Activated naive CD4-positive, alpha-beta T cell treated with anti-CD3 and anti-CD28 coated beads, Interleukin-2, amount 50 U/mL, for 16 hours (primary cell): ENCODE measurements around the gene MAP3K6.

Source experiments
- DNase-seq: peaks from one replicate; pipeline ENCODE4 v3.0.0-alpha.2; 2020

MAP3K6 gene

DNA sequence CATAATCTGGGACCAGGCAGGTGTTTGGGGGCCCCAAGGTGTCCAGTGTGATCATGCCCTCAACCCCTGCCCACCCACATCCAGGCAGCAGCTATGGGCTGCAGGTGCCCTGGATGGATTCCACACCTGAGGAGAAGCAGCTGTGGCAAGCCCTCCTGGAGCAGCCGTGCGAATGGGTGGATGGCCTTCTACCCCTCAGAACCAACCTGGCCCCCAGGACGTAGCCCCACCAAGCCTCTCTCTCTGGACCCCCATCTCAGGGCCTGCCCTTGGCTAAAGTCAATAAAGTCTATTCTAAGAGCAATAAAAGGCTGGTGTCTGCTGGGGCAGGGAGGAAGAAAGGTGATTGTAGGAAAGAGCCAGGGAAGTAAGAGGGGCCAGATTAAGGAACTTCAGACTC lies 13.1 kb downstream of the MAP3K6 start:
- no peak for DNase-seq

DNA sequence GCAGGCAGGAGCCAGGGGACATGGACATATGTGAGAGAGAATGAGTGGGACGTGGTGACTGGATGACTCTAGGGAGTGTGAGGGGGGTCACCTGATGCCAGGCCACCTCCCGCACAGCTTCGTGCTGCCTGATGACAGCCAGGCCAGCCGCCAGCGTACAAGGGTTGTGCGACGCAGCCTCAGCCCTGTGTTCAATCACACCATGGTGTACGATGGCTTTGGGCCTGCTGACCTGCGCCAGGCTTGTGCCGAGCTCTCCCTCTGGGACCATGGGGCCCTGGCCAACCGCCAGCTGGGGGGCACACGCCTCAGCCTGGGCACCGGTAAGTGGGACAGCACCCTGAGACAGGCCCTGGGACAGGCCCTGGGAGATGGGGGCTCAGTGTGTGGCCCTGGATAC lies 13.6 kb downstream of the MAP3K6 start:
- DNase-seq = no peak

DNA sequence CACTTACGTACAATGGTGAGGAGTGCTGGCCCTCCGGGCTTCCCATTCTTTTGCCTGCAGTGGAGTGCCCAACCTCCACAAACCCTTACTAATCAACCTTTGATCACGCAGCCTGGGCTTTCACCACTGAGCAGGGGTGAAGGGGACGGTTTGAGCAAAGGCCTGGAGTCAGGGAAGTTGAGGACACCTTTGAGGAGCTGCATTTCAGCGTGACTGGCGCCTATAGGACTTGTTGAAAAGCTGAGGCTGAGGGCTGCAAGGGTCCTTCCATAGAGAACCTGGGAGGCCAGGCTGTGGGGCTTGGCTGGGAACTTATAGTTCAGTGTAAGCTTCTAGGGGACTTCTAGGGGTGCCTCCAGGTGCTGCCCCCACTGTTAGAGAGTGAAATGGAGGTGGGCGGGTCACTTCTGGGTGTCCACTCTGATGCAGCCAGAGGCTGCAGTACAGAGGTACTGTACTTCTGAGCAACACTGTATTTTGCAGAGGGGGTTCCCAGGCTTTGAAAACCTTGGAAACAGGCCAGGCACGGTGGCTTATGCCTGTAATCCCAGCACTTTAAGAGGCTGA lies 15.1 kb downstream of the MAP3K6 start:
- no peak for DNase-seq

GRCh38 chr1:27350663-27351540 lies 15.9 kb downstream of the MAP3K6 start:
- no peak for DNase-seq

- no peak for DNase-seq
Measured at GRCh38 chr1:27349784-27350662, 16.7 kb downstream of the MAP3K6 start.

DNA sequence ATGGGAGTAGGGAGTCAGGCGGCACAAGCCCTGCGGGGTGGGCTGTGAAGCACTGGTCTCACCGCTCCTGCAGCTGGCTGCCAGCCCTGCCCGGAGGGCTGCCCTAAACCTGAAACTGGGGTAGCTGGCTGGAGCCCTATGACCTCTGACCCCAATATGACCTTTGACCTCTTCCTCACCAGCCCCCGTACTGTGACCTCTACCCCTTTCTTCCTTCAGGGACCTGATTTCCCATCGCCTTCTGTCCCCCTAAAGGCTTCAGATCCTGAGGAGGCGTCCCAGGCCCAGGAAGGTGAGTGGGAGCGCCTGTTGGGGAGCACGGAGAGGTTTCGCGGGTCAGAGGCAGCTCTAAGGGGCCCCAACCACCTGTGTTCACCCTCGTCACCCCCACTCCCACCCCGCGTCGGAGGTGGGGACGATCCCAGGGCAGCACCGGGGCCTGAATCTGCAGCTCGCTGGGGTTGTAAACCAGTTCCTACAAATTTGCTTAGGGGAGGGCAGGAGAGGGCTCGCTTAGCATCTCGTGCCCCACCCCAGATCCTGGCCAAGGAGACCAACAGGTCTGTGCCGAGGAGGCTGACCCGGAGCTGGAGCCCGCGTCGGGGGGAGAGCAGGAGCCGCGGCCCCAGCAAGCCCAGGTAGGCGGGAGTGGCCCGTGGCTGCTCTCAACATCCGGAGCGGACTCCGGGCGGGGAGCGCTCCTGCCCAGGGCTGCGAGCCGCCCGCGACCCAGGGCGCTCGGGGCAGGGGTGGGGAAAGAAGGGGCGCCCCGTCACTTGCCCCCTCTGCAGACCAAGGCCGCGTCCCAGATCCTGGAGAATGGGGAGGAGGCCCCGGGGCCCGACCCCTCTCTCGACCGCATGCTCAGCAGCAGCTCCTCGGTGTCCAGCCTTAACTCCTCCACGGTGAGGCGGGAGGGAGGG lies 17.6 kb downstream of the MAP3K6 start:
- DNase-seq = peak; percentile 34

- no peak for DNase-seq
Measured at GRCh38 chr1:27346991-27347624, 19.7 kb downstream of the MAP3K6 start.

DNA sequence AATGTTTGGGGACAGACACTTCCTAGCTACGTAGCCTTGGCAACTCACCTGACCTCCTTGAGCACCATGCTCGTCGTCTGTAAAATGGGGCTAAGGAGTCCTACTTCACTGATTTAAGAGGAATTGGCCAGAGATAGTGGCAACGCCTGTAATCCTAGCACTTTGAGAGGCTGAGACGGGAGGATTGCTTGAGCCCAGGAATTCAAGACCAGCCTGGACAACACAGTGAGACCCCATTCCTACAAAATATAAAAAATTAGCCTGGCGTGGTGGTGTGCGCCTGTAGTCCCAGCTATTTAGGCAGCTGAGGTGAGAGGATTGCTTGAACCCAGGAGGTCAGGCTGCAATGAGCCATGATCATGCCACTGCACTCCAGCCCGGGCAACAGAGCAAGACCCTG lies 20.4 kb downstream of the MAP3K6 start:
- DNase-seq = no peak

DNA sequence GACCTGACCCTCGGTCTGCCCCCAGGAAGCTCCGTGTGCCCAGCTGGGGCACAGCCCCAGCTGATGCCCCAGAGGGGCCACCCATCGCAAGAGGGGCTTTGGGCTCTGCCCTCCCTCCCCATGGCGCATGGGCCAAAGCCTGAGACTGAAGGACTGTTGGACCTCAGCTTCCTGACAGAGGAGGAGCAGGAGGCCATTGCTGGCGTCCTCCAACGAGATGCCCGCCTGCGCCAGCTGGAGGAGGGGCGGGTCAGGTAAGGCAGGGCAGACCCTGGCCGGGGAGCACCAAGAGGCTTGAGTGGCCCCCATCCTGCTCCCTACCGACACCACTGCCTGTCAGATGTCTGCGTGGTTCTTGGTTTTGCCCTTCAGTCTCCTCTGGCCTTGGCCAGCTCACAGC lies 21.5 kb downstream of the MAP3K6 start:
- no peak for DNase-seq

DNA sequence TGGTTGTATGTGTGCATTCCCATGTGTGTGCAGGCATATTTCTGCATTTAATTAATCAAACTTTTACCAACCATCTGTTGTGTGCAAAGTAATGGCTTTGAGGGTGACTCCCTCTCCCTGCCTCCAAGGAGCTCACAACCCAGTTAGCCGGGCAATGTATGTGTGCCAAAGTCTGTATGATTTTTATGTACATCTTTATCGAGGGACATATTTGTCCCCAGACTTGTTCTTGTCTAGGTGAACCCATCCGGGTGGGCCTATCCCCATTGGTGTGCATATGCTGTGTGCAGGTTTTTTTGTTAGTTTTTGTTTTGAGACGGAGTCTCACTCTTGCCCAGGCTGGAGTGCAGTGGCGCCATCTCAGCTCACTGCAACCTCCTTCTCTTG lies 23.1 kb downstream of the MAP3K6 start:
- no peak for DNase-seq

DNA sequence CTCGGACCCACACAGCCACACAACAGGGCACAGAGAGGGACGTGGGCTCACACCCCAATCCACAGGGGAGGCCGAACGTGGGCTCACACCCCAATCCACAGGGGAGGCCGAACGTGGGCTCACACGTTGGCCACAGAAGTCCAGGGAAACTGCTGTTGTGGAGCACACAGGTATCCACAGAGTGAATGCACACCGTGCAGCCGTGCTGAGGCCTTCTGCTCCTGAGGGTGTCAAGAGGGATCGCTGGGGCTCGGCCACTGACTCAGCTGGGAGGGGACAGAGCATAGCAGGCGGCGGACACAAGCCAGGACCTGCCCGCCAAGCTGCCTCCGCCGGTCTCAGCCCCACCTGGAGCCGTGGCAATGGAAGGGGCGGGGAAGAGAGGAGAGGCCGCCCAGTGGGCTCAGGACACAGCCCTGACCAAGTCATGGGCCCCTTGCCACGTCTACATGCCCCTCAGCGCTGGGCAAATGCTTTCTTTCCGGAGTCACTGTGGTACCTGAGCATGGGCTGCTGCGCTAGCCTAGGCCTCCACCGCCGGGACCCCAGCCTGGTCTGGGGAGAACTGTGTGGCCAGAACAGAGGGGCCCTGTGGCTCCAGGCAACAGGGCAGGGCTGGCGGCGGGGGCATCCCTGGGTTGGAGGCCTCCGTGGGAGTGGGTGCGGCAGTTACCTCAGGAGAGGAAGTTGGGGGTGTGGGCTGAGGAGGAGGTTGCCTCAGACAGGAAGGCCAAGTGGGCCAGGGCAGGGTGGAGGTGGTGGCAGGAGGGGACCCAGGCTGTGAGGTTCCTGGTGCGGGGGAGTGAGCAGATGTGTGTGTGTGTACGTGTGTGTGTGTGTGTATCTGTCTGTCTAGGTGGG lies 23.8 kb downstream of the MAP3K6 start:
- DNase-seq = peak; percentile 63

DNA sequence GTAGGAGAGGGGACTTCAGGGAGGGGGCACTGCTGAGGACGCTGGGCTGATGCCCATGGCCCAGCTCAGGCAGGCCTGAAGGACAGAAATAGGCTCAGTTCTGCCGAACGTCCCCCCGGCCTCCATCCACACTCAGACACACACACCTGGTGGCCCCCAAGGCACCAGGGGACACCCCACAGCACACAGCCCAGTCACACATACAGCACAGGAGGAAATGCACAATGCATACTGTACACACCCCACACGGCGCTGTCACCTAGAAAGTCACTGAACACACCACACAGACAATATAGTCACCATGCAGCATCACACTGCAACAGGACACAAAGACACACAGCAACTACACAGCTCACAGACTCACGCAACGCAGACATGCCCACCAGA lies 24.4 kb downstream of the MAP3K6 start:
- DNase-seq = peak; percentile 29

DNA sequence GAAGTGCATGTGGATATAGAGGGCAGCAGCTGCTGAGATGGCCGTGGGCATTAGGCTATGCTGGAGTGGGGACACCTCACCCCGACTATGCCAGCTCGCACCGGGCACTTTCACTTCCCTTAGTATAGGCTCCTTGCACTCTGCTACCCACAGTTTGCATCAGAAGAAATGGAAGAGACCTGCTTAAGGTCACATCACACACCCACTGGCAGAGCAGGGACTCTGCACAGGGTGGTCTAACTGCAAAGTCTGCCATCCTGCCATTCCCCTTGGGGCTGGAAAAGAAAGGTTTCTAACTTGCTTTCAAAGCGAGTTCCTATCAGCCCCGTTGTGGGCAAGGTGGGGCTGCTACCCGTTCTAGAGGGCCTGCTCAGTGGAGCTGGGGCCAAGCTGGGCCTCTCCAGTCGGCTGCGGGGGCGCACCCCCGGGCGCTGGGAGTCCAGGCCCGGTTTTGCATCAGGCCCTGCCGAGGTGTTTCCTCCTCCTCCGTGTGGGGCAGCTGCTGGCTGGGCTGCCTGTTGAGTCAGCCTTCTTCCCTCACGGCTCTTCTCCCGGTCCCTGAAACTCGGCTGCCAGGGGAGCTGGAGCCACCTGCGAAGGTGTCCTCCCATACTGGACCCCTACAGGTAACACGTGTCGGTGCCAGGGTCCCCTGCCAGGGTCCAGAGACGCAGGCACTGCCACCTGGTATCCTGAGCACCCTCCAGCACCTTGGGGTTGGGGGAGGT lies 25.1 kb downstream of the MAP3K6 start, which contains the start of gene SYTL1:
Gene SYTL1 (plus strand): TSS at position 498 of the 728 bp plus-strand sequence. CDS start 3,313 bp downstream, outside the sequence.
- DNase-seq = peak; percentile 58

DNA sequence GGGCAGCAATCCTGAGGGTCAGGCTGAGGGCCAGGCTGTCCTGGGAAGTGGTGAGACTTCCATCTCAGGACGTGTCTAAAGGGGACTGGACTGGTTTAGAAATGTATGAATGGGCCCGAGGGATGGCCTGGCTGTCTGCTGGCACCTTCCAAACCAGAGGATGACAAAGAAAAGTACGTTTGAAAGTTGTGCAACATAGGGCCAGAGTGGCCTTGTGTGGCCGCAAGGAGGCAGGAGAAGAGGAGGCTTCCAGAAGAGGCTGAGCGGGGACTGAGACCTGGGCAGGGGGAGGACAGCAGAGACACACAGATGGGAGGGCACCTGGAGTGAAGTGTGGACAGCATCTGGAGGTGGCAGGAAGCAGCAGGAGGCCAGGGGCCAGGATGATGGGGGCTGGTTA lies 27.5 kb downstream of the MAP3K6 start:
- no peak for DNase-seq

GRCh38 chr1:27338751-27339150 lies 28.0 kb downstream of the MAP3K6 start:
- DNase-seq = no peak

- DNase-seq = no peak
Measured at GRCh38 chr1:27336756-27337155, 30.0 kb downstream of the MAP3K6 start.

DNA sequence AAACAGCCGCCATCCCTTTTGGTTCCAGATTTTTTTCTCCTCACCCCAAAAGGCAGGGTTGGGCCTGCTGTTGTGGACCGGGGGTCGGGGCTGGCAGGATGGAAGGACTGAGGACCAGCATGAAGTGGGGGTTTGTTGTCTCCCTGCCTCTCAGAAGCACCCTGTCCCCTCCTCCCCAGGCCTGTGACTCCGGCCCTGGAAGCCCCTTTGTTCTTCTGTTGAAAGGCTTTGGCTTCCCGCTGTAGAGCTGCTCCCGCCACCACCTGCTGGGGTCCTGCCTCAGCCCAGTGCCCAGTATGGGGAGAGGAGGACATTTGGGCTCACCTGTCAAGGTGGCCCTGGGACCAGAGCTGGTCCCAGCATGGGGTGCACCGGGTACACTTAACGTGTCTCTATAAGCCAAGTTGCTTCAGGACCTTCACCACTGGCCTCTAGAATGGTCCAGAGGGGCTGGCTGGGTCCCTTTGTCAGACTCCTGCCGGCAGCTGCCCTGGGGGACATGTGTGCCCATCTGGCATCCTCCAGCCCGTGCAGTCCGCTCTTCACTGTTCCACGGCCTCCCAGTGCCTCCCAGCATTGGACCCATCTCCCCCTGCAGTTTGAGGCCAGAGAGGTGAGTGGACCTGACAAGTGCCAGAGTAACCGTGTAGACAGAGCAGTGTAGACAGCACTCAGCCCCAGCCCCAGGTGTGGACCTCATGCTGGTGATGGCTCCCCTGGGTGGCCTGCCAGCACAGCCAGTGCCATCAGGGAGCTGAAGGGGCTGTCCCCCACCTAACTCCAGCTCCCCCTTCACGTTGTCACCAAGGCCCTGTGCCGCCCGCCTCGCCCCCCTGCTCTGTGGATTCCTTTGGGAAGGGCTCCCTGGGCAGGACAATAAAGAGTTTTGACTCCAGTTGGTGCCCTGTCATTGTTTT lies 31.0 kb downstream of the MAP3K6 start:
- DNase-seq = no peak

DNA sequence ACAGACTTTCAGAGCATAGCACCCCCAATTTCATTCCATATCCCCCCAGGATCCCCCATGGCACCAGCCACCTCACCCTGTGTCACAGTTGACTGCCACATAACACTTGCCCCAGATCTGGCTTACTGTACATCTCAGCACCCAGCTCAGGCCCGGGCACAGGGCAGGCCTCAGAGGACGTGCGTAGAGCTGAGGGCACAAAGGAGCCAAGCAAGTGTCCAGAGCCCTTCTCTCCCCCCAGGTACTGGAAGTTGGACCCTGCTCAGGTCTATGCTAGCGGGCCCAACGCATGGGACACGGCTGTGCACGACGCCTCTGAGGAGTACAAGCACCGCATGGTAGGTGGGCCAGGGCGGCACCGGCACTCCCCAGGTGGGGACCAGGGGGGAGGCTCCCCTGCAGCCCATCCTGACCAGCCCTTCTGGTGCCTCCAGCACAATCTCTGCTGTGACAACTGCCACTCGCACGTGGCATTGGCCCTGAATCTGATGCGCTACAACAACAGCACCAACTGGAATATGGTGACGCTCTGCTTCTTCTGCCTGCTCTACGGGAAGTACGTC lies 33.0 kb downstream of the MAP3K6 start:
- no peak for DNase-seq
